ENCODE results near the gene GTF3C5. TPM values are rescaled to one million over a fixed set of nuclear protein-coding genes. Genes with fewer than 3 reads are reported as not detected.
"Not testable (repeated sequence)": the region's sequence is repeated elsewhere in the genome, so short reads cannot be mapped to it uniquely, and the experiment has no call there.

Gene GTF3C5
- polyA plus RNA-seq, 12 donors = 40.1 to 63.0 (median 46.0) TPM; not detected in 1

GRCh38 chr9:133067006-133067405, 36.2 kb downstream of the GTF3C5 start:
- DNase-seq = no peak

GRCh38 chr9:133067813-133068212, 37.0 kb downstream of the GTF3C5 start:
- no peak for DNase-seq

- not testable (repeated sequence) for DNase-seq
Measured at GRCh38 chr9:133068431-133068830, 37.6 kb downstream of the GTF3C5 start.

GRCh38 chr9:133070500-133070961, 39.7 kb downstream of the GTF3C5 start:
- DNase-seq = not testable (repeated sequence)

GRCh38 chr9:133070985-133071384, 40.2 kb downstream of the GTF3C5 start:
- DNase-seq = not testable (repeated sequence)

- no peak for DNase-seq
Measured at GRCh38 chr9:133071484-133072150, 40.8 kb downstream of the GTF3C5 start.

- not testable (repeated sequence) for DNase-seq
Measured at GRCh38 chr9:133072210-133072609, 41.4 kb downstream of the GTF3C5 start.

GRCh38 chr9:133073086-133074014, 42.6 kb downstream of the GTF3C5 start:
- no peak for DNase-seq

GRCh38 chr9:133074111-133074651, 43.4 kb downstream of the GTF3C5 start:
- DNase-seq = no peak

- DNase-seq = peak; percentile 35
Measured at GRCh38 chr9:133075925-133076630, 45.3 kb downstream of the GTF3C5 start.

- DNase-seq = no peak
Measured at GRCh38 chr9:133076691-133077090, 45.9 kb downstream of the GTF3C5 start.

GRCh38 chr9:133078486-133078885, 47.7 kb downstream of the GTF3C5 start:
- no peak for DNase-seq

GRCh38 chr9:133080161-133080560, 49.4 kb downstream of the GTF3C5 start:
- no peak for DNase-seq

- DNase-seq = not testable (repeated sequence)
Measured at GRCh38 chr9:133080786-133081779, 50.3 kb downstream of the GTF3C5 start.

- not testable (repeated sequence) for DNase-seq
Measured at GRCh38 chr9:133081957-133082644, 51.3 kb downstream of the GTF3C5 start.

- DNase-seq = not testable (repeated sequence)
Measured at GRCh38 chr9:133083688-133084087, 52.9 kb downstream of the GTF3C5 start.

- DNase-seq = not testable (repeated sequence)
Measured at GRCh38 chr9:133086212-133086860, 55.5 kb downstream of the GTF3C5 start.

GRCh38 chr9:133086894-133087293, 56.1 kb downstream of the GTF3C5 start:
- DNase-seq = no peak

- no peak for DNase-seq
Measured at GRCh38 chr9:133087429-133088145, 56.8 kb downstream of the GTF3C5 start.

Measured in muscle of arm (tissue), 12 donors.